NCI-H526 (cell line): ENCODE results near the gene SRGN.
"Not testable (repeated sequence)": the region's sequence is repeated elsewhere in the genome, so short reads cannot be mapped to it uniquely, and the experiment has no call there.

Experiments
- DNase-seq, 2 experiments: peaks; one replicate each; lab custom pipeline; 2025; lab: John Stamatoyannopoulos, UW

Gene SRGN, protein sequence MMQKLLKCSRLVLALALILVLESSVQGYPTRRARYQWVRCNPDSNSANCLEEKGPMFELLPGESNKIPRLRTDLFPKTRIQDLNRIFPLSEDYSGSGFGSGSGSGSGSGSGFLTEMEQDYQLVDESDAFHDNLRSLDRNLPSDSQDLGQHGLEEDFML

DNA sequence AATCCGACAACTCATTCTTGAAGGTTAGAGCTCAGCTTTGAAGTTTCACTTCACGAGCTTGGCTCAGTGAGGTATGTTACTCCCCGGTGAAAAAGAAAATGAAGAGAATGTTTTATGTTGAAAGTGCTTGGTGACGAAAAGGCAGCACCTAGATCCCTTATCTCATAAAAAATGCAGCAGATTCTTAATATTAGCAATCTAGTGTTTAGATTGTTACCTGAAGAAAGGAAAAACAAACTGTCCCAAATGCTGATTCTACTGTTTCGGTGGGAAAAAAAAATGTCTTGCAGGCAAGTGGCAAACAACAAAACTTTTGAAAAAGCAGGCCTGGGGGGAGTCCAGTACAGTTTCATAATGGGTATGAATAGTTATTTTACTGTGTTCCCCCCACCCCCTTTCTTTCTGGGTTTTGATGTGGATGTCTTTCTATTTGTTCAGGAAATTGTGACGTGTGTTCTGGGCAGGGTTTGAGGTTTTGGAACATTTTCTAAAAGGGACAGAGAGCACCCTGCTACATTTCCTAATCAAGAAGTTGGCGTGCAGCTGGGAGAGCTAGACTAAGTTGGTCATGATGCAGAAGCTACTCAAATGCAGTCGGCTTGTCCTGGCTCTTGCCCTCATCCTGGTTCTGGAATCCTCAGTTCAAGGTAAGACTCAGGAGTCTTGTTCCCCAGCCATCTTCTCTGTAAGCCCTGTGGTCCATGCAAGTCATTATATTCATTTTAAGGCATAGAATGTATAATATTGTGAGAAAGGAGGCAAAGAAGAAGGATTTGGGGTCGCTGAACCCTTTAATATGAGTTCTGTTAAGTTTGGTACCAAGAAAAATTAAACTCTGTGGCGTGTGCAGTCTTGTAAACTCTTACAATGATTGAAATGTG lies at the start of gene SRGN:
SRGN (plus strand) TSS at position 514 of the 881 bp plus-strand sequence; CDS start at position 569, 55 bp downstream.
- no peak for DNase-seq

DNA sequence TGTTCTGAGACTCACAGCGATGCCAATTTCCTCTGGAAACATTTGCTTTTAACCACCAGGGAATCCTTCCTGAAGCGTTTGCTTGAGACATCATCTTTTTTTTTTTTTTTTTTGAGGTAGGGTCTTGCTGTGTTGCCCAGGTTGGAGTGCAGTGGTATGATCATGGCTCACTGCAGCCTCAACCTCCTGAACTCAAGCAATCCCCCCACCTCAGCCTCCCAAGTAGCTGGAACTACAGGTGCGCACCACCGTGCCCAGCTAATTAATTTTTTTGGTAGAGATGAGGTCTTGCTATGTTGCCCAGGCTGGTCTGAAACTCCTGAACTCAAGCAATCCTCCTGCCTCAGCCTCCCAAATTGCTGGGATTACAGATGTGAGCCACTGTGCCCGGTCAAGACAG lies 47.0 kb upstream of the SRGN start:
- DNase-seq, result not testable (repeated sequence)

- DNase-seq, result no peak
Measured at GRCh38 chr10:69042417-69042816, 45.5 kb upstream of the SRGN start.

DNA sequence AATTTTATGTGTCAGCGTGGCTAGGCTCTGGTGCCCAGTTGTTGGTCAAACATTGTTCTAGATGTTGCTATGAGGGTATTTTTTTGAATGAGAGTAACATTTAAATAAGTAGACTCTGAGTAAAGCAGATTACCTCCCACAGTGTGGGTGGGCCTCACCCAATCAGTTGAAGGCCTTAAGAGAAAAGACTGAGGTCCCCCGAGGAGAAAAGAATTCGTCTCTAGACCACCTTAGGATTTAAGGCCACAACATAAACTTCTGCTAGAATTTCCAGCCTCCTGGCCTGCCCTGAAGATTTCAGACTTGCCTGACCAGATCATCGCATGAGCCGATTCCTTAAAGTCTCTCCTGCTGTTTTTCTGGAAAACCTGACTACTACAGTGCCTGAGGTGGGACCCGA lies 45.1 kb upstream of the SRGN start:
- DNase-seq, result no peak

DNA sequence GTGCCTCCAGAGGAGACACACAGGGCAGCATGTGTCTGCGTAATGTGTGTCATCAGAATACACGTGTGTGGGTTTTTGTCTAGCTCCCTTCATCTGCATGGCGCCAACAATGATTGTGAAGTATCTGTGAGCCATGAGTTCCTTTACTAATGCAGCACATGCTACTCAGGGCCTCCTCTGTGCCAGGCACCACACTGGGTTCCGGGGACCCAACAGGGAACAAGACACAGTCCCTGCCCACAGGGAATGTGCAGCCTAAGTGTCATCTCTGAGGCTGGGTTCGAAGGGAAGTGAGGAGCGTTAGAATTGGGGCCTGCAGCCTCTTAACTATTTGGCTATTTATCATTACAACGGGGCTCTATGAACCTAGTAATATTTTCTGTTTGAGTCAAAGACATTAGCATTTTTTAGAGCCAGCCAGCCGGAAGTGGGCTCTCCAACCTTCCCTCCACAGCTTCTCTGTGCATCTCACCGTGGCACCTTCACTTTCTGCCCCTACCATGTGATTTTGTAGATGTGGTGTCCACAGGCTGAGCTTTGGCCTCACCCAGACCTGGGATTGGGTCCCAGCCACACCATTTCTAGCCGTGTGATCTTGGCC lies 43.9 kb upstream of the SRGN start:
- no peak for DNase-seq

GRCh38 chr10:69044546-69044945 lies 43.4 kb upstream of the SRGN start:
- no peak for DNase-seq

DNA sequence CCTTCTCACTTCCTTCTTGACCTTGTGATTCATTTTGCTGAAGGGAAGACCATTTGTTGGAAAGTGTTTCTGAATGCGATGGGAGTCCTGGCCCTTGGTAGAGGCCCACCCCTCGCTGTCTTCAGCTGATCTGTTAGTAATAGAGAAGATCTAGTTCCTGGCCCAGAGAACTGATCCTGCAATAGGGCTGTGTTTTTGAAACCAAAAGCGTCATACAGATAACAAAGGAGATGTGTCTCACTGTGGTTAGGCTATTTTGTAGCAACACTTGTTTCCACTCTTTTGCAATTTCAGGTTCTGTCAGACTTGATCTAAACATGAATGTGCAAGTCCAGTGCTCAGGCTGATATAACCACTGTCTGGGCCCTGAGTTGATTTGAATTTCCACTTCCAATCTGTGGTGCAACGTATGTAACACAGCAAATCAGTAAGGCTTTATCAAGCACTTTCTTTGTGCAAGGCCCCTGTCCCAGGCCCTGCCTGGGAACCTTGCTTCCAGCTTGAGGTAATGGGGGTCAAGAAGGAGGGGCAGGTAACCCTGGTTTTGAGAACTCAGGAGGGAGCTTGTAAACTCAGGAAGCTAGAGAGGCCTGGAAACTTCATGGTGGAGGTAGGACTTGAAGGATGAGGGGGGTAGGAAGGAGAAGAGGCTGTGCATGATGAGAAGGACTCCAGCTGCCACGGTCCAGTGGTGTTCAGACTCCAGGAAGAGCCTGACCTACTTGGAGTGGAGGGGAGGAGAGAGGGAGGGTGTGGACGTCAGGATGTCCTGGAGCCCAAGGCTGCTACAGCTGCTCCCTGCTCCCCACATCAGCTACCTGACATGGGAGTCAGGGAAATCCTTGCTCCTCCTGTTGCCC lies 42.2 kb upstream of the SRGN start:
- no peak for DNase-seq

GRCh38 chr10:69047111-69047832 lies 40.6 kb upstream of the SRGN start:
- DNase-seq, result no peak

DNA sequence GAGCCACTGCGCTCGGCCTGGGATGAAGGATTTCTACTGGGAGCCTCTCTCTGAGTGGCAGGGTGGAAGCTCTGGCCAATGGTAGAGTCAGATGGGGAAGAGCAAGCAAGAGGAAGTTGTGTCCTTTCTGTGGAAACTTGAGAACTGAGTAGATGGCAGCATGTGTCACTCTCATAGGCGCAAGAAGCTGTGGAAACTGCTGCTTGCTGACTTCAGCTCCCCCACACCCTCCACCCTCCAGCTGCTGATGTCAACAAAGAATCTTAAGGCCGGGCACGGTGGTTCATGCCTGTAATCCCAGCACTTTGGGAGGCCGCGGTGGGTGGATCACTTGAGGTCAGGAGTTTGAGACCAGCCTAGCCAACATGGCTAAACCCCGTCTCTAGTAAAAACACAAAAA lies 39.8 kb upstream of the SRGN start:
- no peak for DNase-seq

DNA sequence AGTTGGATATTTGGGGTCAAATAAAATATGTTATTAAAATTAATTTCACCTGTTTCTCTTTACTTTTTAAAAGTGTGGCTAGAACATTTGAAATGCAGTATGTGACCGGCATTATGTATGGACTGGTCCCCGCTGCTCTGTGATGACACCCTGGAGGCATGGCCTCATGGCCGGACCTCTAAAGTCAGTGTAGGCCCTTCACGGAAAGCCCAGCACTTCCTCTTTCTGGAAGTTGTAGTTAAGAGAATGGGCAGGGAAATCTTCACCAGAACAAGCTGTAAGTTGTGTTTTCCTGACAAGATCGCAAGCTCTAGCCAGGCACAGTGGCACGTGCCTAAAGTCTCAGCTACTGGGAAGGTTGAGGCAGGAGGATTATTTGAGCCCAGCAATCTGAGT lies 38.3 kb upstream of the SRGN start:
- DNase-seq, result no peak

- no peak for DNase-seq
Measured at GRCh38 chr10:69051303-69051702, 36.6 kb upstream of the SRGN start.

DNA sequence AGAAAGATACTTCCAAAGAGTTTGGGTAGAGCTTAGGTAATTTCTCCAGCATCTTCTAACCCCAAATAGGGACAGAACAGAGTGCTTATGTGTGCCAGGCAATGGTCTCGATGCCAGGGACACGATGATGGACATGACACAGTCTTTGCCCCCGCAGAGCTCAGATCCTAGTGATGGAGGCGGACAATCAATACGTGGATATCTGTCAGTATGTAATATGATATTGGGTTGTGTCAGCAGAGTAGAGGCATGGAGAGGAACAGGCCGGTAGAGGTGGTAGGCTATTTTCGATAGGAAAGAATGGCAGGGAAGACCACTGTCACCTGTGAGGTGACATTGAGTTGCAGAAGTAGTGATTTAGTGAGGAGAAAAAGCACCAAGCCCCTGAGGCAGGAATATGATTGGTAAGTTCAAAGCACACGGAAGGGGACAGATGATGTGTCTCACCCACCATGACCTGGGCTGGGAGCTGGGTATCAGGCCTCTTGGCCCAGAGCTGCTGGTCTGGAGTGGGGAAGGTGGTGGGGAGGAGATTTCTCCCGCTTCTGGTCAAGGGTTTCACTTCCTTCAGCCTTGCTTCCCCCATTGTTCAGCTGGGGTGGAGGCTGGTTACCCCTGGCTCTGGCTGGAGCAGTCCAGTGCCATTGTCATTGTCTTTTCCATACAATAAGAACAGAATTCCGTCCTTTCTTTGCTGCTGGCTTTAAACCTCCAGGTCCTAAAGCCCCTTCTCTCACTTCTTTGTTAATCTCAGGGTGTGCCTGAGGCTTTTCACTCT lies 36.0 kb upstream of the SRGN start:
- DNase-seq, result no peak

DNA sequence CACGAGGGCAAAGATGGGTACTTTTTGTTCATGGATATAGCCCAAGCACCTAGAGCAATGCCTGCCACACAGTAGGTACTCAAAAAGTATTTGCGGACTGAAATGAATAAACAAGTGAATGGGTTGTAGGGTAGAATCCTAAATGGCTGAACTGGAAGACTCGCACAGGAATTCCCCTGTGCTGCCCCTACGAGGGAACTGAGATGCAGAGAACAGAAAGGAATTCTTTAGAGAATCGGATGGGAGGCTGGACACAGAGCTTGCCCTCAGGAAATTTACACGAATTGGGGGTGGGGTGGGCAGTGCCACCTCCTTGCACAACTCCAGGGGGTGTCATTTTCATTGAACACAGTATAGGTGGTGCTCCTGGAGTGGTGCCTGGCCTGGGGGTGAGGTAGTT lies 35.2 kb upstream of the SRGN start:
- no peak for DNase-seq

DNA sequence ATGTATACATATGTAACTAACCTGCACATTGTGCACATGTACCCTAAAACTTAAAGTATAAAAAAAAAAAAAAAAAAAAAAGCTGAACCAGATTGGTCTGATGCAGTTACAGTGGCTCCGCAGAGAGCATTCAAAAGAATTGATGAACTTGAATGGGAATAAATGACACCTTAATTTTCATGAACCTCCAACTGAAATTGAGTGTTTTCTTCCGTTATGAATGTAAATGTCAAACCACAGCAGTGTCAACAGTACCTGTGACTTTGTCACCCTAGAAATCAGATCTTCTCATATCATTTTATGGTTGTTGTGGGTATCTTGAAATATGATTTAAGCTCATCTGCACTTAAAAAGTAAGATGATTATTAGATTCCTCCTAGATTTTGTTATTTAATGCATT lies 32.7 kb upstream of the SRGN start:
- DNase-seq, result no peak

DNA sequence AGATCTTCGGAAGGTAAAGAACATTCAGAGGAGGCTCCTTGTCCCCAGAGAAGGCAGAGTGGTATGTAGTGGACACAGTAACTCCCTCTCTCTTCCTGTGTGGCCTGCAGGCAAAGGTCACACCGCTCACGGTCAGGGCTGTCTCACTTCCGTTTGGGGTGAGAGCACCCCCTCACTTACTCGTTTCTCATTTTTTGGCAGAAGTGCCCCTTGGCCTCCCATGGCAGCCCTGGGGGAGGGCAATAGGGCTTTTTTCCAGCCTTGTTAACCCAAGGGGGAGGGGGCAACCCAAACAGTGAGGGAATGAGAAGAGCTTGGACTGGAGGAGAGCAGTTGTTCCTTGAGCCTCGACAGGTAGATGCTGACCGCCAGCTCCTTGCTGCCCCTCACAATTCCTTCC lies 31.8 kb upstream of the SRGN start:
- DNase-seq, result no peak

GRCh38 chr10:69056536-69057260 lies 31.2 kb upstream of the SRGN start:
- no peak for DNase-seq

DNA sequence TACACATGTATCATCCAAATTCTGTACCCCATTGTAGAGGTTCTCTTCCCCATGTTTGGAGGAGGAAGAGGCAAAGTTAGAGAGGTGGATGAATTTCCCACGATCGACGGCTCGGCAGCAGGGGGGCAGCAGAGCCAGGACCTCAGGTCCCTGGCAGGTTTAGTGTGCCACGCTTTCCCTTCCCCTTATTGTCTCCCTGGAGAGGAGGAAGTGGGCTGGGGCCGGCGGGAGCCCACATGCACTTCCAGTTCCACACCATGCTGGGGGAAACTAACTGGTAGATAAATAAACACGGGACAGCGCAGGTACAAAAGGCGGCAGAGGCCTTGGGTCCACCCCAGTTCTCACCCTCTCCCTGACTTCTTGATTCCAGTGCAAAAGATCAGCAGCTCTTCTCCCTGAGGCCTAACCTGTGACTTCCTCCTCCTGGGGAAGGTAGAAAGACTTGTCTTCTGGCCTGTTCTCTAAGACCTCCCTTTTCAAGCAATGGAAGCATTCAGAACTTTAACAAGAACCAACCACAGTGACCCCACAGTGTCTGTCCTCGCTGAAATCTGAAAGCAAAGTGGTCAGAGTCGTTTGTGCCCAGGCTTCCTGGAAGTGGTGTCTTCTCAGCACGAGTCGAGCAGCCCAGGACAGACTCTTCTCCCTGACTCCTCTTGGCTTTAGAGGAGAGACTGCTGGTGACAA lies 30.5 kb upstream of the SRGN start:
- DNase-seq, result no peak

- DNase-seq, result no peak
Measured at GRCh38 chr10:69057951-69058297, 30.0 kb upstream of the SRGN start.

- DNase-seq, result no peak
Measured at GRCh38 chr10:69060127-69060798, 27.6 kb upstream of the SRGN start.
